Measurements from ENCODE around the gene SIGMAR1.

Gene SIGMAR1

GRCh38 chr9:34684145-34684544, 46.6 kb upstream of the SIGMAR1 start:
- no peak overlapping the region for H3K27ac ChIP-seq (ENCODE audit: poor library complexity, severe bottlenecking)
- no peaks in the 10 kb centered on the region for H3K27me3 ChIP-seq (ENCODE audit: insufficient read depth, poor library complexity, severe bottlenecking)
- H3K9me3 ChIP-seq (ENCODE audit: severe bottlenecking), result no peaks in the 10 kb centered on the region
- TF ChIP-seq CTCF (IDR thresholded peaks at IDR 0.05; ENCODE audit: poor library complexity, severe bottlenecking), result no peak
- H3K4me1 ChIP-seq (ENCODE audit: insufficient read depth, poor library complexity, severe bottlenecking), result no peaks in the 10 kb centered on the region
- DNase-seq (ENCODE audit: low spot score), result no peak
- ATAC-seq (ENCODE audit: low read depth), result no peak
- no peak overlapping the region for H3K4me3 ChIP-seq (ENCODE audit: severe bottlenecking)
- no peaks in the 10 kb centered on the region for H3K36me3 ChIP-seq (ENCODE audit: low read depth)

- Histone ChIP-seq H3K27me3 (ENCODE audit: insufficient read depth, poor library complexity, severe bottlenecking) (no peaks in the 10 kb centered on the region), H3K4me3 (ENCODE audit: severe bottlenecking) (no peak overlapping the region), H3K9me3 (ENCODE audit: severe bottlenecking) (no peaks in the 10 kb centered on the region), H3K4me1 (ENCODE audit: insufficient read depth, poor library complexity, severe bottlenecking) (no peaks in the 10 kb centered on the region), H3K36me3 (ENCODE audit: low read depth) (no peaks in the 10 kb centered on the region), H3K27ac (ENCODE audit: poor library complexity, severe bottlenecking) (no peak overlapping the region)
- no peak for DNase-seq (ENCODE audit: low spot score)
- TF ChIP-seq CTCF (IDR thresholded peaks at IDR 0.05; ENCODE audit: poor library complexity, severe bottlenecking), result no peak
- no peak for ATAC-seq (ENCODE audit: low read depth)
These were observed 38.3 kb upstream of the SIGMAR1 start for GRCh38 chr9:34675869-34676268.

GRCh38 chr9:34675048-34675714, 37.6 kb upstream of the SIGMAR1 start:
- Histone ChIP-seq H3K4me3 (ENCODE audit: severe bottlenecking) (no peak overlapping the region), H3K27me3 (ENCODE audit: insufficient read depth, poor library complexity, severe bottlenecking) (no peaks in the 10 kb centered on the region), H3K36me3 (ENCODE audit: low read depth) (no peaks in the 10 kb centered on the region), H3K9me3 (ENCODE audit: severe bottlenecking) (no peaks in the 10 kb centered on the region), H3K4me1 (ENCODE audit: insufficient read depth, poor library complexity, severe bottlenecking) (no peaks in the 10 kb centered on the region), H3K27ac (ENCODE audit: poor library complexity, severe bottlenecking) (no peak overlapping the region)
- DNase-seq (ENCODE audit: low spot score), result no peak
- peak; percentile 75 for ATAC-seq (ENCODE audit: low read depth)
- peak; percentile 72 for TF ChIP-seq CTCF (IDR thresholded peaks at IDR 0.05; ENCODE audit: poor library complexity, severe bottlenecking)

- Histone ChIP-seq H3K4me1 (ENCODE audit: insufficient read depth, poor library complexity, severe bottlenecking) (no peaks in the 10 kb centered on the region), H3K9me3 (ENCODE audit: severe bottlenecking) (no peaks in the 10 kb centered on the region), H3K4me3 (ENCODE audit: severe bottlenecking) (no peak overlapping the region), H3K27me3 (ENCODE audit: insufficient read depth, poor library complexity, severe bottlenecking) (no peaks in the 10 kb centered on the region), H3K27ac (ENCODE audit: poor library complexity, severe bottlenecking) (no peak overlapping the region), H3K36me3 (ENCODE audit: low read depth) (no peaks in the 10 kb centered on the region)
- DNase-seq (ENCODE audit: low spot score) (no peak), ATAC-seq (ENCODE audit: low read depth) (no peak)
- TF ChIP-seq CTCF (IDR thresholded peaks at IDR 0.05; ENCODE audit: poor library complexity, severe bottlenecking), result no peak
These were observed 36.9 kb upstream of the SIGMAR1 start for GRCh38 chr9:34674440-34674839.

- Histone ChIP-seq H3K4me3 (ENCODE audit: severe bottlenecking) (no peak overlapping the region), H3K9me3 (ENCODE audit: severe bottlenecking) (no peaks in the 10 kb centered on the region), H3K36me3 (ENCODE audit: low read depth) (no peaks in the 10 kb centered on the region), H3K27me3 (ENCODE audit: insufficient read depth, poor library complexity, severe bottlenecking) (no peaks in the 10 kb centered on the region), H3K27ac (ENCODE audit: poor library complexity, severe bottlenecking) (no peak overlapping the region), H3K4me1 (ENCODE audit: insufficient read depth, poor library complexity, severe bottlenecking) (no peaks in the 10 kb centered on the region)
- DNase-seq (ENCODE audit: low spot score), result no peak
- ATAC-seq (ENCODE audit: low read depth), result no peak
- TF ChIP-seq CTCF (IDR thresholded peaks at IDR 0.05; ENCODE audit: poor library complexity, severe bottlenecking), result no peak
These were observed 33.7 kb upstream of the SIGMAR1 start for GRCh38 chr9:34671307-34671706.

Measured in RWPE2 (cell line).